NCI-H1930 (cell line): ENCODE measurements around the gene FAM24B.
"Not testable (repeated sequence)": the region's sequence is repeated elsewhere in the genome, so short reads cannot be mapped to it uniquely, and the experiment has no call there.

Experiments used
- DNase-seq, 2 experiments: peaks; one replicate each; lab custom pipeline; 2025; lab: John Stamatoyannopoulos, UW

FAM24B gene

DNA sequence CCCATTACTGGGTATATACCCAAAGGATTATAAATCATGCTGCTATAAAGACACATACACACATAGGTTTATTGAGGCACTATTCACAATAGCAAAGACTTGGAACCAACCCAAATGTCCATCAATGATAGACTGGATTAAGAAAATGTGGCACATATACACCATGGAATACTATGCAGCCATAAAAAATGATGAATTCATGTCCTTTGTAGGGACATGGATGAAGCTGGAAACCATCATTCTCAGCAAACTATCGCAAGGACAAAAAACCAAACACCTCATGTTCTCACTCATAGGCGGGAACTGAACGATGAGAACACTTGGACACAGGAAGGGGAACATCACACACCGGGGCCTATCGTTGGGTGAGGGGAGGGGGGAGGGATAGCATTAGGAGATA lies 21.3 kb downstream of the FAM24B start:
- DNase-seq, result not testable (repeated sequence)

DNA sequence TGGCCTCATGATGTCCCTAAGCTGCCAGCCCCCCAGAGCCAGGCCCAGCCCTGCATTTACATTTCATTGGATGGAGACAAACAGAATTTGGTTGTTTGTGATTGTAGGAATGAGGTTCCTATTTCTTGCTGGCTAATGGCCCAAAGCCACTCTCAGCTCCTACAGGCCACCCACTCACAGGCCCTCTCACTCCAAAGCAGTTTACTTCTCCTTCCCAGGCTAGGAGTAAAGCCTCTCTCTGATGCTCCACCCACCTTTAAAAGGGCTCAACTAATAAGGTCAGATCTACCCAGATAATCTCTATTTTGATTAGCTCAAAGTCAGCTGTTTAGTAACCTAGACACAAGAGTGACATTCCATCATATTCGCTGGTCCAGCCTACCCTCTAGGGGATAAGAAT lies 22.5 kb downstream of the FAM24B start:
- no peak for DNase-seq

DNA sequence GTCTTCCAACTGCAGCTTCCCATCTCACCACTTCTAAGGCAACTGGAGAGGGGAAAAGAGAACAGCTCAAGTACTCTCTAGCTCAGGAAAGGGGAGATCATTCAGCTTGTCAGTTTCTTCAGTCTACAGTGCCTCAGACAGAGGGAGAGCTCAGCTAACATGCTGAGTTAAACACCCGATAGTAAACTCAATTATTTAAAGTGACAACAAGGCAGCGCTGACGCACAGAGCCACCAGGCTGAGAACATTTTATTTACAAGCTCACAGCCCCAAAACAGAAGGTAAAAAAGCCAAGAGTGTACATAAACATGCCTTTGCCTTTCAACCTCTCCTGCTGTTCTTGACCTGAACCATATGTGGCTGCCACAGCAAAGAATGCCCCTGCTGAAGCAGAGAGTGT lies 23.6 kb downstream of the FAM24B start:
- no peak for DNase-seq

DNA sequence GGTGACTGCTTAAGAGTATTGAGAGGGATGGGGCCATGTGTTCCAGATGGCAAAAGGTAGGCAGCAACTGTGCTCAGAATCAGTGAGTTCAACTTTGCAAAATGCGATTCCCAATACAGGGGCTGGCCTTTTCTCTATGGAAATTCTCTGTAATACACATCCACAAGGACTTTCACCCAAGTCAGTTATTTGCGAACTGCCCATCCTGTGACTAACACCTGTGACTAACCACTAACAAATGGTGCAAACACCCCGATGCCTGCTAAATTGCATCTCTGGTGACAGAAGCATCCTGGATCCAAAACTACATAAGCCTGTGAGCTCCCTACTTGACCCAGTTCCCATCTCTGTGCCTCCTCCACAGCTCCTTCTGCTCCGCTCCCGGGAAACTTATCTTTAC lies 24.7 kb downstream of the FAM24B start:
- no peak for DNase-seq

DNA sequence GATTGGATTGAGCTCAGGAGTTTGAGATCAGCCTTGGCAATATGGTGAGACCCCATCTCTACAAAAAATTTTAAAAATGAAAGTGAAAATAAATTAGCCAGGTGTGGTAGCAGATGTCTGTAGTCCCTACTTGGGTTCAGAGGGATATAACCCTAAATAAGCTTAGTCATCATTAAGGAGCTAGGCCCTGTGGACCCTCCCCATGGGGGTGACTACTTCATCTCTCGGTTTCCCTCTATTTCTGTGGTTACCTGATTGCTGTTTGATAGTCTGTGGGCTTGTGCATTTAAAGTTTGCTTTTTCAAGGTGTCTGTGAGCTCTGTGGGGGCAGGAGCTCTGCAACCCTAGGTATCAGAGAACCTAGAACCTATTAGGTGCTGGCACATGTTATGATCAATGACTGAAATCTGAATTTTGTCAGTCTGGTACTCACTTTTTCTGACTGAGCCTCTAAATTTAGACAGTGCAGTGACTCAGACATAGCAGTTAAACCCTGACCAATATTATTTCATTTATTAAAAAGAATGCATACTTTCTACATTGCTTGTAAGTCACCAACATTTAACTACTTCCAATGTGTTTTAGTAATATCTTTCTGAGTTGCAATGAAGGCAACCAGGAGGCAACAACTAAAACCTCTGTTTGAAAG lies 25.6 kb downstream of the FAM24B start:
- DNase-seq, result no peak

DNA sequence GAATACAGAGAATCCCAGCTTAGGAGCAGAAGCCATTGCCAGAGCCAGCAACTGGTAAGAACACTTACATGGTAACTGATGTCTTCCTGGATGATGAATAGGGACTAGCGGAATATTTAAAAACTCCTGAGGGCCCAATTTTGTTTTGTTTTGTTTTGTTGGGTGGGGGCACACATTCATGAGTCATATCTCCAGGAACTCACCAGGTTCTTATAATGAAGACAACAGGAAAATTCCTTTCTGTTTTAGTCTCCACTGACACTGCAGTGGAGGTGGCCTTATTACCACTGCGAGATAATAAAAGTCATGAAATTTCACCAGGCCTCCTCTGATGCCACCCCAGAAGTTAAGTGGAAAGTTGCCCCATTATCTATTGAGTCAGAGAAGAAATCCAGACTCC lies 27.1 kb downstream of the FAM24B start:
- DNase-seq, result no peak

DNA sequence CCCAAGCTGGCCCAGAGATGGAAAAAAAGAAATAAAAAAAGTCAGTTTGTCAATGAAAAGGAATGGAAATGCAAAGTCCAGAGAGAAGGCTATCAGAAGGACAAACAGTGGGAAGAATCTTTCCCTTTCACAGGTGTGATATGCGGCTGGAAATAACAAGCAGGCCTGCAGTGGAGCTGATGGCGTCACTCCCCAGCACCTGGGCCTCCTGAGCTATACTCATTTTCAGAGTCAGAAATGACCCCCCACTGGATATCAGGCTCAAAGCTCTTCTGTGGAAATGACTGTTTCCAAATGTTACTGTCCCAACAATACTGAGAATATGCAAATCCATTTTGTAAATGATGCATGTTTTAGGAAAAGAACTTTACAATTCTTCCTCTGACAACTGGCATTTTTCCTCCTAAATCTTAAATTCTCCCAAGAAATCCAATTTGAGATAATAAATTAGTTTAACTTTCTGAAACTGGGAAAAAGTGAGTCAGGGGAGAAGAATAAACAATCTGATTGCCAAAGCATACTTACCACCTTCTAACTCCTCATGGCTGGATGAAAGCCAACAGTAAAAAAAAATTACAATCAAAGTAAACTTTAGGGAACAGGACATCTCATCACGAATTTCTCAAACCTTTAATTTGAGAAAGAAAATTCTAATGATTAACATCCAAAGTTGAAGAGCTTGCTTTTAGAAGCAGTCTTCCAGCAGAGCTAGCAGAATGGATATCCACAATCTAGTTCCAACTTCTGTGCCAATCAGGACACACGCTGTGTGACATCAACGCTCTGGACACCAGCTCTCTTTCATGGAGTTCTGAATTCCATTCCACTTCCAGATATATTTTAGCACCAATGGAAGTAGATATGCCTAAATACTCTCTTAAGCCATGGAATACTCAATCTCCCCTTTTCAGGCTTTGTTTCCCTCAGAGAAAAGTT lies 28.4 kb downstream of the FAM24B start:
- no peak for DNase-seq

DNA sequence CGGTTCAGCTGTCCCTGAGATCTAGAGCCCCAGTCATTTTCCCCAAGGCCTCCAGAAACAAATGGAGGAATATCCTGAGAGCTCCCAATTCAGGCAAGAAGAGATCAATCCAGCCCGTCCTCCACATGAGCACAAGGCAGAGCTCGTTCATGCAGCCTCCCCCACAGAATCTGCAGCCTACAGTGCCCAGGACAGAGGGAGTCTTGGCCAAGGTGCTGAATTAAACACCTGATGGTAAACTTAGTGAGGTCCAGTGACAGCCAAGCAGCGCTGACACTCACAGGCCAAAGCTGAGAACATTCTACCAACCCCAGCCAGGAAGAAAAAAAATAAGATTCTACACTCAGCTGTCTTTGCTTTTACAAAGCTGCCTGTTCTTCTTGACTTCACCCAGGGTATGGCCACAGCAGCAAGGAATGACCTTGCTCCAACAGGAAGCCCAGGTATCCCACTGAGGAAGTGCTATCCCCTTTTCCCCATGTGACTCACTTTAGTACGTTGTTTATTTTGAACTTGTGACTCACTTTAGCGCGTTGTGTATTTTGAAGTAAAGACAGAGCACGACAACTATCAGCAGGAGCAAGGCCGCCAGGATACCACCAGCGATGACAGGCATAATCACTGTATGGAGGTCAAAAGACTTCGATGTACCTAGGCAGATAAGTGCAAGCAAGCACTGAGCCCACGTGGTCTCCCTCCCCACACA lies 29.3 kb downstream of the FAM24B start:
- DNase-seq, result no peak

DNA sequence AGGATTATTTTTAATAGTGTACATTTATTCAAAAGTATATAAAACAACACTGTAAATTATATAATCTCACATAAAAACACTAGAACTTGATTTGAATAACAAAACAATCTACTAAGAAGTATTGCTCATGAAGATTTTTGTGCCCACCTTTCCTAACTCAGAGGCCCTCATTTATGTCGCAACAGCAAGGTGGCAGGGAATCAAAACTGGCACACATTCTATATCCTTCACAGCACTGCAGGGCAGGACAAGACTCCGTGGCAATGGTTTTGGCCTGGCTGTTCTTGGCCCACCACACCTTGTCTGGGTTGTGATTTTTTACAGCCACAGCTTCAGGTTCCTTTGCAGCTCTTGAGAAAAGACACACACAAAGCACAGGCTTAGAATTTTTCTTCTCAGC lies 30.3 kb downstream of the FAM24B start:
- DNase-seq, result no peak

DNA sequence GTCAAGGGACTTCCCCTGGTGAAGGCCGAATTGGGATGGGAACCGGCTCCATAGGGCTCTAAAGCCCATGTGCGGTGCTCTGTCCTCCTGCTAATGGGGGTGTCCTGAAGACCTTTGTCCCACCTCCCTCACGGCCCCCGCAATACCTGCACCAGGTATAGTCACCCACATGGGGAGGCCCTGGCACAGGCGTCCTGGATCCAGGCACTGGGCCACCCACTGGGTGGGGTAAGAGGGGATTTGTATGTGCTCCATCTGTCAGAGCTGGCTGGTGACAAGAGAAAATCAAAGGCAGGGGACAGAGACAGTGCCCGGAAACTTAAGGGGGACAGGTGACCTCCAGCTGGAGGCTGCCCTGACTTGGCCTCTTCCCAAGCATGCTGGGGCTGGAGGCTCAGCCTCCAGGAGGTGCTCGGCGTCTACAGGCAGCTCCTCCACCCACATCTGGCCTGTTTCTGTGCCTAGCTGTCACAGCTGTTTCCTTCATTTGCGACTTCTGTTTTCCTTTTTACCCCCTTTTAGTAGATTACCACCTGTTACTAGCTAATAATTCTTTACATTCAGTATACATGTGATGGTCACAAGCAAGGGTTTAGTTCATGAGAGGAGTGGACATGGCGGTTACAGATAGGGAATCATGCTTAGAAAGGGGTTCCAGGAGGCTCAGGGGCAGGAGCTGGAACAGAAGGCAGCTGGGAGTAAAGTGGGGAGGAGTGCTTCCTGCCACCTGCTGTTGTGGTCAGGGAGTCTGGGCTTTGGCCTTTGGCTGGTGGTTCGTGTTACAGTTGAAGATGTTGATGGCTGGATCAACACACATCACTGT lies 31.4 kb downstream of the FAM24B start:
- DNase-seq, result no peak

DNA sequence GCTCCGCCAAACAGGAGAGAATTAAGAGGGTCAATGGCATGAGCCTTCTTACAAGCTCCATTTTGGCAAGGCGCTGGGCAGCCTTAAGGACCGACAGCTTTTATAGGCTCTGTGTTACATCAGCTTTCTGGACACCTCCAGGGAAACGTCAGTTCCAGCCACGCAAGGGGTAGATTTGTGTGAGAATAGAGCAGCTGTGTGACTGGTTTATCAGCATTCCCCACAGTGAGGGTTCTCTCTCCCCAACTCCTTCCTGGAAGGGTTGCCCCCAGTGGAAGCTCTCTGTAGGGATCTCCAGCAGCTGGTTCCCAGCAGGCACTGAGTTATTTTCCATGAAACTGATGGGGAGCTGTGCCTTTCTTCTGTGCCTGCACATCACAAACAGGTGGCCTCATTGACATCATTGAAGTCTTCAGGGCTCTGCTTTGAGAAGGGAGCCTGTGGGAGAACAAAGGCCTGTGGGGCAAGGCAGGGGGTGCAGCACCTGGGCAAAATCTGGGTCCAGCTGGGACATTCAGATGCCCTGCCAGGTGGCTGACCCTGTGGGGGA lies 33.5 kb downstream of the FAM24B start, which contains the start of gene CUZD1:
Gene CUZD1 (minus strand): TSS at position 75 of the 550 bp plus-strand sequence. CDS start 14 bp downstream, at position 61.
- no peak for DNase-seq

DNA sequence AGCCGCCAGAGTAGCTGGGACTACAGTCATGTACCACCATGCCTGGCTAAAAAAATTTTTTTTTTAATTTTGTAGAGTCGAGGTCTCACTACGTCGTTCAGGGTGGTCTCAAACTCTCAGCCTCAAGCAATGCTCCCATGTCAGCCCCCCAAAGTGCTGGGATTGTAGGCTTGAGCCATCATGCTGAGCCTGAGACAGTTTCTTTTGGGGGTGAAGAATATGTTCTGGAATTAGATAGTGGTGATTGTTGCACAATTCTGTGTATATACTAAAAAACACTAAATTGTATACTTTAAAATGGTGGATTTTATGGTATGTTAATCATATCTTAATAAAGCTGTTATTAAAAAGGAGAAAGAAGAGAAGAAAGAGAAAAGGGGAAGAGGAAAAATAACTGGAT lies 35.2 kb downstream of the FAM24B start:
- no peak for DNase-seq

DNA sequence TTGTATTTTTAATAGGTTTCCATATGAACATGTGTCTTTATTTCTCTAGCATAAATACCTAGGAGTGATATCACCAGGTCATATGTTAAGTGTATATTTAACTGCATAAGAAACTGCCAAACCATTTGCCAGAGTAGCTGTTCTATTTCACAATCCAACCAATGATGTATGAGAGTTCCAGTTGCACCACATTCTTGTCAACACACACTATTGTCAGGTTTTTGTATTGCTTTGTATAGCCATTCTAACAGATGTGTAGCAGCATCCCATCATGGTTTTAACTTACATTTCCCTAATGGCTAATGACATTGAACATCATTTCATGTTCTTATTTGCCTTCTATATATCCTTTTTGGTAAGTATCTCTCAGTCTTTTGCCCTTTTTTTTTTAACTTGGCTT lies 37.8 kb downstream of the FAM24B start:
- DNase-seq, result no peak

DNA sequence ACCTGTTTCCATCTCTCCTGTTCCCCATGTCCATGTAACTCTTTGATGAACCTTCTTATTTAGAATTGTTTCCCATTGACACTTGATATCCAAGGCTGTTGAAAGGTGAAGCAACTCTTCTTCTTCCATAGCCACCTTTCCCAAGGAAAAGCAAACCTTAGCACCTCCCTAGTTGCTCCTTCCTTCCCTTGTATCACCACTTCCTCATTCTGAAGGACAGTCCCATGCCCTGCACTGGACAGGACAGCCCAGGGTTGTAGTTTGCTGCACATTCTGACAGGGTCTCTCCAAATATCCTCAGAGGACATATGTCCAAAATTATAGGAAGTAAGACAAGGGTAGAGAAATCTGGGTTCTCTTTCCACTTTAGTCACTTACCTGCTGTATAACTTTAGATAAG lies 39.9 kb downstream of the FAM24B start:
- DNase-seq, result no peak

DNA sequence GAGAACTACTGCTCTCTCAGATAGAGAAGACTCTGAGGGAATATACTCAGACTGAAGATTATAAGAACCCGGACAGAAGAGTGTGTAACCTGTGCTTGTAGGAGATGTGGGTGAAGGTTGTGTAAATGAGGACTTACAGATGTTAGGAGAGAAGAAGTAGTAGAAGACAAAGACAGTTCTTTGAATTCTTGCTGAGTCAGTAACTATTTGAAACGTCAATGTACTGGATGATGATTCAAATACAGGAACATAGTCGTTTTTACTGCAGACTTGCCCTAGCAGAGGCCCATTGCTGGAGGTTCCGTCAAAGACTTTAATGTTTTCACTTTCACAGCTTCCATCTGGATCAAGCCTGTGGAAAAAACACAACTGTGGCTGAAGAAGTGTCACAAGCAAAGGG lies 40.5 kb downstream of the FAM24B start:
- no peak for DNase-seq

DNA sequence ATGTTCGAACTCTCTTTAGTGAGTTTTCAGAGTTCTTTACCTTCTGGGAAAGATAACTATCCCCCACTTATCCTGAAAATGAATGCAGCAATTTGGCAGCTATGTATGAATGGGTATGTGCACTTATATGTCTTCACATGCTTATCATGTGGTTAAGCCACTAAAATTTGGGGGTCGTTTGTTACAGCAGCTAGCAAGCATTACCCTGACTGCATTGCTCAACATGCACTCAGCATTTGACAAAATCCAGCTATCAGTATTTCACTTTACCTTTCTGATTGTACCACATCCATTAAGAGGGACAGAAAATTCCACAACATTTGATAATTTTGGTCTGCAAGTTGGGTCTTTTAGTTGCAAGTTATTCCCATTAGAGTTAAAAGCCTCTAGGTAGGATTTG lies 43.5 kb downstream of the FAM24B start:
- DNase-seq, result no peak

DNA sequence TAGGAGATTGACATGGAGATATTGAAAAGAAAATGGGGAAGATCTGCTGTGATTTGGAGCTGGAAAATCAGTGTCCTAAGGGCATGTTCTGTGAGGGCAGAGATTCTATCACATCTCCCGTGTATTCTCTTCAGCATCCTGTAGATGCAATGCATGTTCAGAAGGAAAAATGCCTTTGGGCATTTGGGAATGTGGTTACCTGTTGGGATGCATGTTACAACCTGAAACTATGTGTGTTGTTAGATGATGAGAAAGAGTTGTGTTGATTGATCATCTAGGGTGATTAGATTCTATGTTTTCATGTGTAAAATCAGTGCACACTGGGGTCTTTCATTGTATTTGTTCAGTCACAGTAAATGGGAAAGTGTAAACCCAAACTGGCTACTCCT lies 48.4 kb downstream of the FAM24B start:
- no peak for DNase-seq

DNA sequence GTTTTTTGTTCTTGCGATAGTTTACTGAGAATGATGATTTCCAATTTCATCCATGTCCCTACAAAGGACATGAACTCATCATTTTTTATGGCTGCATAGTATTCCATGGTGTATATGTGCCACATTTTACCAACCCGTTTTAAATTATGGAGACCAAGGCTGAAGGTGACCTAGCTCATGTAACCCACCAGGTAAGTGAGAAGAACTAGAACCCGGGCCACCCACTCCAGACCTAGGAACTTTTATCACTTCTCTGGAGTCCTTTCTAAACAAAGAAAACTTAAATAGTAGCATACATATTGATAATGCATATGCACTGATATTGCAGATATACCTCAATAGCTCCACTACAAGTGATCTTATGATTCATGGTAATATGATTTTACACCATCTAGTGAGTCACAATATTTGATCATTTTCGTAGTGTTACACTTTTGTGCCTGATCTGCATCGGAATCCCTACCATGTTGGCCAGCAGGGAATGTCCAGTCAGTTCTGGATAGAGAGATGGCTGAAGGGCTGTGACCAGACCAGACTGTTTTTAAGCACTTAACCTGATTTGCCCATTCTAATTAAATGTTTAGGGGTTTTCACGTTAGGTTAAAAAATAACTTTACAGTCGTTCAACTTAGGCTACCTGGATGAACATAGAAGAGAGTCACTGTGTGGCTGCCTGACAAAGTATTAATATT lies 49.0 kb downstream of the FAM24B start:
- DNase-seq, result no peak

DNA sequence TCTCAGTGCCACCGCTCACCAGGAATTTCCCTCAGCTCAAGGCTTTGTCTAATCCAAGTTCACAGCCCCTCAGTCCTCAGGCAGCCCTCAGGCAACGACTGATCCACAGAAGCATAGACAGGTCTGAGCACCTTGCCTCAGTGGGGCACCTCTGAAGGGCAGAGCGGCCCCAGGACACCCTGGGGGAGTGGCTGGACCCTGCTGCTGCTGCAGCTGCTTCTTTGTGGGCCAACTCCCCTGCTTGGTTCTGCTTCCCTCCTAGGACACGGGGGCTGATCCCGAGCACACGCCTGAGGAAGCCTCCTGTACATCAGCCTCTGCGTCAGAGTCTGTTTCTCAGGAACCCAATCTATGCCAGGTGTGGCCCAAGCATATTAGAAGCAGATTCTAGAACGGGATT lies 49.9 kb downstream of the FAM24B start:
- no peak for DNase-seq

DNA sequence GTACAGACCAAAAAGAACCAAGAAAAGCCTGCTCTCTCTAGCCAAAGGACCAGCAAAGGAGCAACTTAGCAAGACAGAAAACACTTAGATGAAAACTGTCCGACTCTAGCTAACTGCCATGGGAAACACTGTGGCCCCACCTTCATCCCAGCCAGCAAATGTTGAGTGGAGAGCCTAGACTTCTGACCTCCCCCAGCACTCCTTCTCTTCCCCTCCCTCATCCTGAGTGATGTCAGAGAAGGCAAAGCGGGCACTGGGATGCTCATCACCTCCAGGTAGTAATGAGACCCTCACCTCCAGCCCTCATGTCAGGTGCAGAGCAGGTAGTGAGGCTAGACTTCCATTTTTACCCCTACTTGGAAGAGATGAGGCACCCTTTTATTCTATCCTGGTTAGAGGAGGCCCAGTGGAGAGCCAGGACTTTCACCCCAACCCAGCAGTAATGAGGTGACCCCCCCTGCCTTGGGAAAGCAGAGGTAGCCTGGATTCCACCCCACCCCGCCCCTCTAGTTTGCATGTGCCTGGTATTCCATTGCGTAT lies 50.6 kb downstream of the FAM24B start:
- no peak for DNase-seq

DNA sequence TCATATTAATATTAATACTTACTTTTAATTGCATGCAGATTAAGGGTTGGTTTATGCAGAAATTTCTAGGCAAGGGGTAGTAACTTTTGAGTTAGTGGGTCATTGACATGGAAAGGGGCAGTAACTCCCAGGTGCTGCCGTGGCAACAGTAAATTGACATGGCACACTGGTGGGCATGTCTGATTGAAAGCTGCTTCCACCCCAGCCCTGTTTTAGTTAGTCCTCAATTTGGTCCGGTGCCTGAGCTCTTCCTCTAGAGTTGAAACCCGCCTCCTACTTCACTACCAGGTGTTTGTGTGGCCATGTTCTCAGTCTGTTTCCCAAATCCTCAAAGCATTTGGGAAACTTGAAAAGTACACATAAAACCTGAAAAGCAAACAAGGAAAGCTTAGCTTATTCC lies 52.1 kb downstream of the FAM24B start:
- no peak for DNase-seq
